ENCODE measurements around the gene METTL9. TPM values are rescaled to one million over a fixed set of nuclear protein-coding genes. Genes with fewer than 3 reads are reported as not detected.
A peak's percentile ranks its signal among the peaks of the same experiment; 100 is the strongest.
"Not testable (repeated sequence)": the region's sequence is repeated elsewhere in the genome, so short reads cannot be mapped to it uniquely, and the experiment has no call there.

Gene METTL9
- polyA plus RNA-seq, 3 donors = 181 to 400 (median 373) TPM

GRCh38 chr16:21551076-21551475 lies 48.3 kb upstream of the METTL9 start:
- not testable (repeated sequence) for H3K4me2 ChIP-seq (replicated peaks; ENCODE audit: extremely low read depth, low read length, poor library complexity, severe bottlenecking); H3K4me1 Mint-ChIP-seq; H3K27ac ChIP-seq (ENCODE audit: low read depth in 1 of 2, low read length in 2 of 2); H3K79me2 ChIP-seq (ENCODE audit: insufficient read depth, low read length); H3K9me3 ChIP-seq (replicated peaks in 1 of 2; ENCODE audit: control insufficient read depth in 1 of 2, insufficient read depth in 1 of 2, low read length in 2 of 2); H4K20me1 ChIP-seq (ENCODE audit: insufficient read depth, low read length); H3K36me3 Mint-ChIP-seq; H3K9ac ChIP-seq (ENCODE audit: insufficient read depth, low read length, poor library complexity, severe bottlenecking); H3K4me3 Mint-ChIP-seq; H3K27me3 ChIP-seq (ENCODE audit: control insufficient read depth in 2 of 2, insufficient read depth in 2 of 2, low read length in 2 of 2); H2AFZ ChIP-seq (ENCODE audit: insufficient read depth, low read depth, low read length, poor library complexity, severe bottlenecking); H3K9me3 Mint-ChIP-seq; H3K36me3 ChIP-seq (replicated peaks in 1 of 2; ENCODE audit: control insufficient read depth in 1 of 2, insufficient read depth in 2 of 2, low read length in 2 of 2); H3K27ac Mint-ChIP-seq; H3K4me3 ChIP-seq (replicated peaks in 1 of 3; ENCODE audit: low read depth in 2 of 3, low read length in 3 of 3); DNase-seq; H3K27me3 Mint-ChIP-seq (ENCODE audit: low read depth in 3 of 3)
- WGBS (ENCODE audit: insufficient coverage) = no CpG with 5 or more reads among the region's 7 CpGs
- intact Hi-C loops (cut with micrococcal nuclease) = loop anchor here (5.0 to 10.0 kb wide), 4 partner anchors 266 to 1514 kb away; no protein-coding TSS in a partner anchor
- peaks cover 7 to 10% of the 10 kb centered on the region in 2 donors for H3K4me1 ChIP-seq (ENCODE audit: control insufficient read depth in 1 of 2, insufficient read depth in 2 of 2, low read length in 2 of 2)

DNA sequence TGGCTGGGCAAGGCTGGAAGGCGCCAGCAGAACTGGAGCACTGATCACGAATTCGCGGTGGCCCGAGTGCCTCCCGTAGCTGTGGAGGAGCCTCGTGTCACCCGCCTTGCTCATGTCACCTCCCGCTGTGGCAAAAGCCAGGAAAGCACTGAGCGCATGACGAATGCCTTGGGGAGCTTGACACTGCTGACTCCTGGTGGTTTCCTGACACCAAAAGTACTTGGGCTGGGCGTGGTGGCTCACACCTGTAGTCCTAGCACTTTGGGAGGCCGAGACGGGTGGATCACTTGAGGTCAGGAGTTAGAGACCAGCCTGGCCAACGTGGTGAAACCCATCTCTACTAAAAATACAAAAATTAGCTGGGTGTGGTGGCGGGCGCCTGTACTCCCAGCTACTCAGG lies 47.8 kb upstream of the METTL9 start:
- H3K4me1 ChIP-seq (ENCODE audit: control insufficient read depth in 1 of 2, insufficient read depth in 2 of 2, low read length in 2 of 2) = peaks cover 7 to 10% of the 10 kb centered on the region in 2 donors
- not testable (repeated sequence) for H3K79me2 ChIP-seq (ENCODE audit: insufficient read depth, low read length); H3K9me3 Mint-ChIP-seq; H4K20me1 ChIP-seq (ENCODE audit: insufficient read depth, low read length); H3K27me3 Mint-ChIP-seq (ENCODE audit: low read depth in 3 of 3); H3K9me3 ChIP-seq (replicated peaks in 1 of 2; ENCODE audit: control insufficient read depth in 1 of 2, insufficient read depth in 1 of 2, low read length in 2 of 2); H3K36me3 ChIP-seq (replicated peaks in 1 of 2; ENCODE audit: control insufficient read depth in 1 of 2, insufficient read depth in 2 of 2, low read length in 2 of 2); H2AFZ ChIP-seq (ENCODE audit: insufficient read depth, low read depth, low read length, poor library complexity, severe bottlenecking); H3K27me3 ChIP-seq (ENCODE audit: control insufficient read depth in 2 of 2, insufficient read depth in 2 of 2, low read length in 2 of 2); H3K4me3 Mint-ChIP-seq; H3K36me3 Mint-ChIP-seq; DNase-seq; H3K4me3 ChIP-seq (replicated peaks in 1 of 3; ENCODE audit: low read depth in 2 of 3, low read length in 3 of 3); H3K4me1 Mint-ChIP-seq; H3K4me2 ChIP-seq (replicated peaks; ENCODE audit: extremely low read depth, low read length, poor library complexity, severe bottlenecking); H3K9ac ChIP-seq (ENCODE audit: insufficient read depth, low read length, poor library complexity, severe bottlenecking); H3K27ac ChIP-seq (ENCODE audit: low read depth in 1 of 2, low read length in 2 of 2)
- intact Hi-C loops (cut with micrococcal nuclease) = loop anchor here (5.0 to 10.0 kb wide), 4 partner anchors 267 to 1513 kb away; no protein-coding TSS in a partner anchor
- peak overlapping the region in 1 of 7 donors; percentile 20 for H3K27ac Mint-ChIP-seq
- 91% methylated on average over 10 of the region's 17 CpGs for WGBS (ENCODE audit: insufficient coverage)

DNA sequence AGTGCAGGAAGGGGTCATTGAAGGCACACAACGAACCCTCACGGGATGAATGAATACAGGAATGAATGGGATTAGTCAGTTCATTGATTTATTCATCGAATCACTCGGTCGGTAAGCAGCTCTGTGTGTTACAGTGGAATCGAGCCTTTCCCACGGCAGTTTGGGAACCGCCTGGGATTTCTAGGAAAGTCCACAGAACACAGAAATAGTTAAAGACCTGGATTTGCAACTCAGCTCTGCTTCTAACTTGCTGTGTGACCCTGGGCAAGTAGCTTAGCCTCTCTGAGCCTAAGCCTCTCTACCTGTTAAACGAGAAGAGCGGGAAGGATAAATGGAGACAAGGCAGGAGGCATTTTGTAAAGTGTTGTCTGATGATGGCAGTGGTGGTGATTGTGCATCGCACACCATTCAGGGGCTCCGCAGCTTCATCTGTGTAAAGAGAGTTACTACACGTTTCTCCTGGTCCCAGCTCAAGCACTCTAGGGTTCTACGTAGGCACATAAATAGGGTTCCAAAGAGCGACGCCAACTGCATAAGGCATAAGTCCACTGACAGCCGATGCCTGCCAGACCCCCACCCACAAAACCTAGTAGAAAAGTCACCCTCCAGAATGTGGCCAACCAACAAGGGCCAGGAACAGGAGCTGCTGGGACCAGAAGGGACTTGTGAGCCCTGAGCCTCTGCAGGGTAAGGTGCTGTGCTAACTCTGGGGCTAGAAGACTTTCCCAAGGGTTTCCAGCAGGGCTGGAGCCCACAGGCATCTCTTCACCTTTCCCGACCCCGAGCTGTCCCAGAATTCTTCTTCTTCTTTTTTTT lies 45.7 kb upstream of the METTL9 start:
- not testable (repeated sequence) for H3K9me3 Mint-ChIP-seq; H3K79me2 ChIP-seq (ENCODE audit: insufficient read depth, low read length); H4K20me1 ChIP-seq (ENCODE audit: insufficient read depth, low read length); H3K4me3 ChIP-seq (replicated peaks in 1 of 3; ENCODE audit: low read depth in 2 of 3, low read length in 3 of 3); H3K4me1 Mint-ChIP-seq; H3K36me3 ChIP-seq (replicated peaks in 1 of 2; ENCODE audit: control insufficient read depth in 1 of 2, insufficient read depth in 2 of 2, low read length in 2 of 2); DNase-seq; H3K36me3 Mint-ChIP-seq; H3K9ac ChIP-seq (ENCODE audit: insufficient read depth, low read length, poor library complexity, severe bottlenecking); H3K27me3 ChIP-seq (ENCODE audit: control insufficient read depth in 2 of 2, insufficient read depth in 2 of 2, low read length in 2 of 2); H3K4me2 ChIP-seq (replicated peaks; ENCODE audit: extremely low read depth, low read length, poor library complexity, severe bottlenecking); H3K9me3 ChIP-seq (replicated peaks in 1 of 2; ENCODE audit: control insufficient read depth in 1 of 2, insufficient read depth in 1 of 2, low read length in 2 of 2); H3K27me3 Mint-ChIP-seq (ENCODE audit: low read depth in 3 of 3); H3K4me3 Mint-ChIP-seq; H3K27ac ChIP-seq (ENCODE audit: low read depth in 1 of 2, low read length in 2 of 2); H2AFZ ChIP-seq (ENCODE audit: insufficient read depth, low read depth, low read length, poor library complexity, severe bottlenecking)
- 96% methylated on average over 18 of the region's 19 CpGs for WGBS (ENCODE audit: insufficient coverage)
- H3K4me1 ChIP-seq (ENCODE audit: control insufficient read depth in 1 of 2, insufficient read depth in 2 of 2, low read length in 2 of 2) = peaks cover 7 to 10% of the 10 kb centered on the region in 2 donors
- H3K27ac Mint-ChIP-seq = peak overlapping the region in 1 of 7 donors; percentile 64
- intact Hi-C loops (cut with micrococcal nuclease) = loop anchor here (5.0 to 10.0 kb wide), 4 partner anchors 269 to 1511 kb away; no protein-coding TSS in a partner anchor

All from CD14-positive monocyte (primary cell).